ENCODE data around the gene RGS12. TPM values are rescaled to one million over a fixed set of nuclear protein-coding genes. Genes with fewer than 3 reads are reported as not detected.

Gene RGS12
- total and polyA plus RNA-seq, 2 experiments from 2014 or later = 8.0 to 19.0 TPM

- TF ChIP-seq ZNF462 (CRISPR knock-in tag; IDR thresholded peaks at IDR 0.05) = no peak
- TF ChIP-seq ETS1 (IDR thresholded peaks at IDR 0.05) = no peak
- no peak for TF ChIP-seq ZNF114 (CRISPR knock-in tag; IDR thresholded peaks at IDR 0.05)
- no peak for TF ChIP-seq EZH2 (IDR thresholded peaks at IDR 0.05; ENCODE audit: low read depth, unreplicated experiment)
- TF ChIP-seq EZH2phosphoT487 (IDR thresholded peaks at IDR 0.05; ENCODE audit: unreplicated experiment) = no peak
- no peak for TF ChIP-seq POLR2AphosphoS5 (IDR thresholded peaks at IDR 0.05; ENCODE audit: low read depth)
These were observed 24.3 kb upstream of the RGS12 start (continued) for GRCh38 chr4:3268395-3269104.

All from GM23338 (cell line).